HG03135 (cell line): Measurements from ENCODE around the gene MAN1C1.
A peak's percentile ranks its signal among the peaks of the same experiment; 100 is the strongest.

Experiments used
- ATAC-seq: cut with Tn5 transposase; IDR thresholded peaks from one replicate; pipeline ENCODE4 v1.9.1; 2021; ENCODE audit warnings: mild to moderate bottlenecking, moderate library complexity; ENCODE audit not compliant: unreplicated experiment

Gene MAN1C1

DNA sequence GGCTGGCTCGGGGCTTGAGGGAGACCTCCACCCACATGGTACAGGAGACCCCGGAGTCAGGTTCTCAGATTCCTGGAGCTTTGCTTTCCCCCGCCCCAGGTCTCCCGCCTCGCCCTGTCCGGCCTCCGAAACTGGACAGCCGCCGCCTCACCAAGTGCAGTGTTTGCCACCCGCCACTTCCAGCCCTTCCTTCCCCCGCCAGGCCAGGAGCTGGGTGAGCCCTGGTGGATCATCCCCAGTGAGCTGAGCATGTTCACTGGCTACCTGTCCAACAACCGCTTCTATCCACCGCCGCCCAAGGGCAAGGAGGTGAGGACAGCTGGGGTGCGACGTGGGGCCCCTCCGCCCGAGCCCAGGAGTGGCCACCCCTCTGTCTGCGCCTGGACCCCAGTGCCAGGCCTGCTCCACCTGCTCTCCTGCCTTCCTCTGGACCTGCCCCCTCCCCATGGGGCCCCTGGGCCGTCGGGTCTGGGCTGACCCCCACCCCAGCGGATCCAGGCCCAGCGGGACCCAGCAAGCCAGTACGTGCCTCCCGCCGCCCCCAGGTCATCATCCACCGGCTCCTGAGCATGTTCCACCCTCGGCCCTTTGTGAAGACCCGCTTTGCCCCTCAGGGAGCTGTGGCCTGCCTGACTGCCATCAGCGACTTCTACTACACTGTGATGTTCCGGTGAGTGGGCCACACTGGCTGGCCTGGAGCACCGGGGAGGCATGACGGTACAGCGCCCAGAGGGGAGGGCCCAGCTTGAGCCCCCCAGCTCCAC lies 192.1 kb downstream of the MAN1C1 start:
- no peak for ATAC-seq

DNA sequence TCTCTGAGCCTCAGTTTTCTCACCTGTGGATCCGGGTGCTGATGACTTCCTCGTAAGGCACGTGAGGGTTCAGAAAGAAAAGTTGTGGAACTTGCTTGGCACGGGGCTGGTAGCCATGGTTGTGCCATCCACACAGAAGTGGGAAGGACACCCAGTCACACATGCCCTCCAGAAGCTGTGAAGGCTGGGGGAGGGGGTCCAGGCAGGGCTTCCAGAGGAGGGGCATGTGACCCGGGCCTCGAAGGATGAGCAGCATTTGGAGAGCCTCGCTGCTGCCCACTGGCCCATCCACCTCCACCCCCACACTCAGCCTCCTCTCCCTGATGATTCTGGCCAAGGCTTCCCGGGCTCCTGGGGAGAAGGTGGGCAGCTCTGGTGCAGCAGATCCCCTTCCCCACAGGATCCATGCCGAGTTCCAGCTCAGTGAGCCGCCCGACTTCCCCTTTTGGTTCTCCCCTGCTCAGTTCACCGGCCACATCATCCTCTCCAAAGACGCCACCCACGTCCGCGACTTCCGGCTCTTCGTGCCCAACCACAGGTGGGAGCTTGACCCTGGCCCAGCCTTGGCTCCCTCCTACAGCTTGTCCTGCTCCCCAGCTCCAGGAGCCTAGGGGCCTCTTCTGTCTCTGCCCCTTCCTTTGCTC lies 192.8 kb downstream of the MAN1C1 start:
- no peak for ATAC-seq

DNA sequence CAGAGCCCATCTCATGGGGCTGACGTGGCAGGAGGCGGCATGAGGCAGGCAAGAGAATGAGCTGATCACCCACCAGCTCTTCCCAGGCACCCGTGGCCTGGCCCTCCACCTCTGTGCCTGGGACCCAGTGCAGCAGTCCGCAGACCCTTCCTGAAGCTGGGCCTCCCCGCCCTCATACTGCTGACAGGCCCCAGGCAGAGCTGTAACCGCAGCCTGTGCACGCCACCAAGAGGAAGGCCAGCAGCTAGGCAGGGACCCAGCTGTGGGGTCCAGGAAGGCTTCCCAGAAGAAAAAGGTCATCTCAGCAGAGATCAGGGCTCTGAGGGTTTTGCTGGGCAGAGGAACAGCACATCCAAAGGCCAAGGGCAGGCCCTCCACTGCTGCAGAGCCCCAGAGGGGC lies 193.3 kb downstream of the MAN1C1 start:
- ATAC-seq = no peak

DNA sequence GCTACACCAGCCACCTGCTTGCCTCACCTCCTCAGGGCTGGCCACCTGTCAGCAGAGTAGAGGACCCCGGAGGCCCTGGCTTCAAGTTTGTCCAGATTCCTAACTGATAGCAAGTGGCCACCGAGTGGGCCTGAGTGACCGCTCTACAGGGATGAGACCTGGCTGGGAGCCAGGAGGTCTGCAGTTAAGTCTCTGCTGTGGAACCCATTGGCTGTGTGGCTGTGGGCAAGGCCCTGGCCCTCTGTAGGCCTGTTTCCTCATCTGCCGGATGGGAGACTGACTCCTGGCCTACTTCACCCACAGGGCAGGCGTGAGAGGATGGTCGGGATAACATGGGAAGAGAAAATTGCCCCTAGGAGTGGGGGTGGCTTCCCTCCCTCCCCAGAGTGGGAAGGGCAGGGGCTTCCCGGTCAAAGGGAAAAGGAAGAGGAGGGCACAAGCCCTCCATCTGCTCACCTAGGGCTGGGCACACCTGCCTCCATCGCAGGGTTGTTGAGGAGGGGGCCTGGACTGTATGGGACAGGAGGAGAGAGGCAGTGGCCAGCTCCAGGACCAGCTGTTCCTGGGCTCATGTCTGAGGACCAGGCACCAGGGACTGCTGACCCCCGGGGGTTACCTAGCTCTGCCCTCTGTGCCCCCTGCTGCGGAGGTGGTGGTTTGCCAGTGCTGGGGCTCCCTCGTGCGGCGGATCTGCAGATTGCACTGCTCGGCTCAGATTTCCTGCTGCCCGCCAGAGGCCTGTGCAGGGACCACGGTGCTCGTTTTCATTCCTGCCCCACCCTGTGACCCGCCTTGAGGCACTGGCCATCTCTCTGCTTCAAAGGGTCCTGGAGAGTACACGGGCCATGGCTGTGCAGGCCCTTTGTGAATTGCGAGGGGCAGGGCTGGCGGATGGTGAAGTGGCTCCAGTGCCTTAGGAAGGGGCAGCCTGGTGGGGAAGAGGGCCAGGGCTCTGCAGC lies 194.0 kb downstream of the MAN1C1 start:
- no peak for ATAC-seq

DNA sequence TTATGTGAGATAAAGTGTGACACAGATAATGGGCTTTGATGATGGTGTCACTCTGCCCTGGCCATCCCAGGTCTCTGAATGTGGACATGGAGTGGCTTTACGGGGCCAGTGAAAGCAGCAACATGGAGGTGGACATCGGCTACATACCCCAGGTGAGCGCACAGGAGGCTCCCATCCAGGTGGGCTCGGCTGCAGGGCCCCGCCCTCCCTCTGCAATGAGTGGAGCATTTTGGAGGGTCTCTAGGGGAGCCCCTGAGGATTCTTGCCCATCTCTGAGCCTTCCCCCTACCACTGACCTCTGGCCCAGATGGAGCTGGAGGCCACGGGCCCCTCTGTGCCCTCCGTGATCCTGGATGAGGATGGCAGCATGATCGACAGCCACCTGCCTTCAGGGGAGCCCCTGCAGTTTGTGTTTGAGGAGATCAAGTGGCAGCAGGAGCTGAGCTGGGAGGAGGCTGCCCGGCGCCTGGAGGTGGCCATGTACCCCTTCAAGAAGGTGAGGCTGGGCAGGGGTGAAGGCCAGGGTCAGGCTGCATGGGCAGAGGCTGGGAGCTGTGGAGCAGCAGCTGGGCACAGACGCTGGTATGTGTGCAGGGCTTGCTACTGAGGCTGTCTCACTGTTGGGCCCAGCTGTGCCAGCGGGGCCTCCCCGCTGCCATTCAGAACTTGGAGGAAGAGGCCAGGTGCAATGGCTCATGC lies 194.9 kb downstream of the MAN1C1 start:
- no peak for ATAC-seq

DNA sequence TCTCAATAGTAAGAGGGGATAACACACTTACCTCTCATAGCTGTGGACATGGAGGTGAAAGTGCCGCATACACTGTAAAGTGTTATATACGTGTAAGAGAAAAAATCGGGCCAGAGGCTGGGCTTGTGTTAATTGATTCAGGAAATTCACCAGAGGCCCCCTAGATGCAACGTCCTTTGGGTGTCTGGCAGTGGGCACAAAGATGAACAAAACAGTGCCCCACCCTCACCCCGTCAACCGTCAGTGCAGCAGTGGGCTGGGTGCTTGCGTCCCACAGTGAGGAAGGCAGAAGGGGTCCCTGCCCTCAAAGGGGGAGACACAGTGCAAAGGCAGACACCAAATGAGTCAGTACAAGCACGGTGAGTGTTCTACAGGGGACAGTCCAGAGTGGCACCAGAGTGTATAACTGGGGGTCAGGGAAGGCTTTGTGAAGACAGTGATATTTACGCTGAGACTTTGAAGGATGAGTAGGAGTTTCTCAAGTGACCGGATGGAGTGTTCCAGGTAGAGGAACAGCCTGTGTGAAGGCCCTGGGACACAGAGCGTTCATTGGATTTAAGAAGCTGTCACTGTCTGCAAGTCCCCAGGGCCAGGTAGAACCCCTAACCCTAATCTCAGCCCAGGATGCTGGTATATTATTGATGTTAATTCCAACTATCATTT lies 196.6 kb downstream of the MAN1C1 start:
- no peak for ATAC-seq

DNA sequence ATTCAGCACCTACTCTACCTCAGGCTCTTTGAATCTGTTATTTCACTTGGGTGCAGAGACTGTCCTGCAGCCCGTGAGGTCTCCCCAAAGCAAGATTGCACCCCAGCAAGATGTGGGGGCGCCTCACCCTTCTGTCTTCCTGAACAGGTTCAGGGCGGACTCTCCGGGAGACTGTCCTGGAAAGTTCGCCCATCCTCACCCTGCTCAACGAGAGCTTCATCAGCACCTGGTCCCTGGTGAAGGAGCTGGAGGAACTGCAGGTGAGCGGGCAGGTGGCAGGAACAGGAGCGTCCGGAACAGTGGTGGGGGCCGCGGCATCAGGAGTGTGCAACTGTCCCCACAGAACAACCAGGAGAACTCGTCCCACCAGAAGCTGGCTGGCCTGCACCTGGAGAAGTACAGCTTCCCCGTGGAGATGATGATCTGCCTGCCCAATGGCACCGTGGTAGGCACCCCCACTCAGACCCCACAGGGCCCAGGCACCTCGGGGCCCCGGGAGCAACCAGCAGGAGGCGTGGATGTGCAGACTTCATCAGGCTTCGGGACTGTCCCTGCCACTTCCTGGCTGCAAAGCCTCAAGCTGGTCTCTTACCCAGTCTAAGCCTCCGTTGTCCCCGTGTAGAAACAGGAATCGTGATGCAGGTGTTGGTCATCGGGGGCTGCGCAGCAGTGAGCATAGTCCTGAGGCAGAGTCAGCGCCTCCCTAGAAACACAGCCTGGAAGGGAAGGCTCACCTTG lies 197.3 kb downstream of the MAN1C1 start:
- no peak for ATAC-seq

DNA sequence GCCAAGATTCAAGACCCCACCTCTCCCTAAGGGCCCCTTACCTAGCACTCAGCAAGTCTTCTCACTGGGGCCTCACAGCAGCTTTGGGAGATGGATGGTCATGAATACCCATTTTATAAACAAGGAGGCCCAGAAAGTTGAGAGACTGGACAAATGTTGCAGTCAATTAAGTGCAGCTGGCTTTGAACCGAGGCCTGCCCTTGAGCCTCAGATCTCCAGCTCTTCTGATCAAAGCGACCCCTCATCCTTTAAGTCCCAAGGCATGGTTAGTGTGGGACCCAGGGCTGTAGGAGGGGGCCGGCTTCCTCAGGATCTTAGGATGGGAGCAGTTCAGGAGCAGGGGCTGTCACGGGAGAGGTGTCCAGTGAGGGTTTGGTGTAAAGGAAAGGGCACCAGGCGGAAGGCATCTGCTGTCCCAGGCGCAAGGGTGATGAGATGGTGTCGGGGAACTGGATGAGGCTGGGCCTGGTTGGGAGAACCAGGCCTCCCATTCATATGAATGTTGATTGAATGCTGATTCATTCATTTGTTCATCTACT lies 198.0 kb downstream of the MAN1C1 start:
- ATAC-seq = no peak

DNA sequence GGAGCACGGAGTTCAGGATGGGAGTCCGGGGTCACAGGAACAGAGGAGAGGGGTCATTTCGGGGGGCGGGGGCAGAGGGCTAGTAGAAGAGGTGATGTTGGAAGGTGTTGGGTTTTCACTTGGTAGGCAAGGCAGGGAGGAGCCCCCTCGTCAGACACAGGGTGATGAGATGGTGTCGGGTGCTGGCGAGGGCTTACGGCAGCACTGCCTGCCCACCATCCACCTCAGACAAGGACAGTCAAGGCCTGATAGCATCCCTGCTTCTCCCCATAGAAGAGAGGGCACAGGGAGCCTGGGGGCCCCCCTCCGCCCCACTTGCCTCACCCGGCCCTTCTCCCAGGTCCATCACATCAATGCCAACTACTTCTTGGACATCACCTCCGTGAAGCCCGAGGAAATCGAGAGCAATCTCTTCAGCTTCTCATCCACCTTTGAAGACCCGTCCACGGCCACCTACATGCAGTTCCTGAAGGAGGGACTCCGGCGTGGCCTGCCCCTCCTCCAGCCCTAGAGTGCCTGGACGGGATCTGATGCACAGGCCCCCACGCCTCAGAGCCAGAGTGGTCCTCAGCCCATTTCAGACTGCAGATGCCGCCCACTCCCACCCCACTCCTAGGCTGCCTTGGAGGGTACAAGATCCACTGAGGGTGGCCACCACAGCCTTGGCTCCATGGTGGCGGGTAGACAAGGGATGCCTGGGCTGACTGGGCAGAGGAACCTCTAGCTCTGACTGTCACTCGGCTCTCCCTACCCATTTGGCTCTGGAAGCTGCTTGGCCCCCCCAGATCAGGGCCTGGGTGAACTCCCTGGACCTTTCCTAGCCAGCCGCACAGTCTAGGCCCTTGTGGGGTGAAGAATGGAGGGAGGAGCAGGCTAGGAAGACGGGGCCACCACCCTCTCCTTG lies 198.9 kb downstream of the MAN1C1 start:
- ATAC-seq = no peak

DNA sequence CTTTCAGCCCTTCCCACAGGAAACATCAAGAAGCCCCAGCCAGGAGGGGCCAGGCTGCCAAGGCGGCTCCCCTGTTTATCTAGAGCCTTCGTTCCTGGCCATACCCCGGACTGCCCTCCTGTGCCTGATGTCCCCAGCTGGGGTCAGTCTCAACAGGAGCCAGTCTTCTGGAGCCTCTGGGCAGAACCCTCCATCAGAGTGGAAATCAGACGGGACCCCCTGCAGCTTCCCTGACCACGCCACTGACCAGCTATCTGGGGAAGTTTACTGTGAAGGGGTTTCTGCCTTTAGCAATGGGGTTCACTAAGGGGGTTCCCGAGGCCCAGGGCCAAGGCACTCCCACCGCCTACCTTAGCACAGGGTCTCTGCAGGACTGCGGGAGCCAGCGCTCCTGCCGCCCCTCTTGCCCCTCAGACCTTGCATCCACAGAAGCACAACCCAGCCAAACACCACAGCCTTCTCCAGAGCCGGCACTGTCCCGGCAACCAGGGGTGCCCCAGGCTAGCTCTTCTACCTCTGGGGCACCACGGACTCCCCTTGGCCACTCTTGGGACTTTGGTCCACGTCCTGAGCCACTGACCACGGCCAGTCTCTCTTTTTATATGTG lies 199.6 kb downstream of the MAN1C1 start:
- ATAC-seq = no peak

DNA sequence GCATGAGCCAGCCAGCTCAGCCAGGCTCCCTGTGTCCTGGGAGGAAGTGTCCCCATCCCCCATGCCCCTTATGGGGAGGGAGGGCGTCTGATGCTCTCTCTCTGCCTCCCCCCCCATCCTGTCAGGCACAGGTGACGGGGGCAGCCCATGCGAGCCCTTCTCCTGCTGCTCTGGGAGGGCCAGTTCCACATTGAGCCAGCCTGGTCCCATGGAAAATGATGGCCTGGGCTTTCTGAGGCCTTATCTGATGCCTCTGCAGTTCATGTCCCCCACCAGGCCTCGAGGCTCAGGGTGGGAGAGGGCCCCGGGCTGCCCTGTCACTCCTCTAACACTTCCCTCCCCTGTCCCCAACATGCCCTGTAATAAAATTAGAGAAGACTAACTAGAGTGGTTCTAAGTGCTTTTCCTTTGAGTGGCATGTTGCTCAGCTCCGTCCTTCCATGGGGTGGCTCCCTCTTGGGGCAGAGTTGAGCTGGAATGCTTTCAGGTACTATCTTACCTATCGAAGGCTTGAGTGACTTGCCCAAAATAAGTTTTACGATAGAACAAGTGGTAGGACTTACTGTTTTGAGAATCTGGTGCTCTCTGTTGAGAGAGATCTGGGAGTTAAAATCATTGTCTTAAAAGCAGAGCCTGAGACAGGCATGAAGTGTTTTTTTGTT lies 201.4 kb downstream of the MAN1C1 start:
- no peak for ATAC-seq

DNA sequence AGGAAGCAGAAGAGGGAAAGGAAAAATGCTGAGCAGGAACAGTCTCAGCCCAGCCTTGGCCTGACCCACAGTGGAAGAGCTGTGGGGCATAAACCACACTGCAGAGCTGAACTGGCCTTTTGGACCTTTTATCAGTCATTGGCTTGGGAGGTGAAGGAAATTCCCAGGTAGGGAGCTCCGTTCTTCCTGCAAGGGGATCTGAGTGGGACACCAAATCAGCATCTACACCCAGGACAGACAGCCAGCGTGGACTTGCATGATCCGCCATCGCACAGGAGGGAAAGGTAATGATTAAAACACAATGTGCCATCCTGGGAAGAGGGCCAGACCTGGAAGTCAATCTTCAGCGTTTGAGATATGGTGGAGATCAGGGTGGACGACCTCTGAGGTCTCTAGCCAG lies 202.0 kb downstream of the MAN1C1 start:
- ATAC-seq = no peak

DNA sequence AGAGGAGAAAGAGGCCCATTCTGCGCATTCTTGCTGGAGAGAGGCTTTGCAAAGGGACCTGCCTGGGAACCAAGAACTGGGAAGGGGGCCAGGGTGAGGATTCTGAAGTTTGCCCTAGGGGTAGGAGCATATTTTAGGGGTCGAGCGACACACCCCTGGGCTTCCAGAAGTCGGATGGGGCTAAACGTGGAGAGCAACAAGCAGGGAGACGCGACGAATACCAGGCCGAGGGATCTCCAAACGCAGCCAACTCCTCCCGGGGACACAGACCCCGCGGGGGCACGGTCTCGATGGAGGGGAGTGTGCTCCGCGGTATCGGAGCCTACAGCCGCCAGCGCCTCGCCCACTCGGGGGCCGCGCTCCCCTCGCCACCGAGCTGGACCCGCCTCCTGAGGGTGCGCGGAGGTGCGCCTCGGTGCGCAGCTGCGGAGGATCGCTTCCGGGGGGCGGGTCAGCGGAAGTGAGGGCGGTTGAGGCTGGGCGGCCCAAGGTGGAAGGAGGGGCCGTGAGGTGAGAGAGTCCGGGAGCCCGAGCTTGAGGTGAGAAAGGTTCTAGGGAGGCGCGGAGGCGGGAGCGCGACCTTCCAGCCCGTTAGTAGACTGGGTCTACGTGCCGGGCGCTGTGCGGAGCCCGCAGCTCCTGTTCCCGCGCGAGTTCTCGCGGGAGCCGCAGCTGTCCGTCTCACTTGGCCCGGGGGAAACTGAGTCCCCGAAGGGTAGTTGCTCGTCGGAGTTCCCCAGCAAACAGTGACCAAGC lies 203.1 kb downstream of the MAN1C1 start, which contains the start of gene MTFR1L:
TSS of gene MTFR1L (plus strand) at position 464 of the 756 bp plus-strand sequence. CDS start 3,151 bp downstream, outside the sequence.
- ATAC-seq = peak; percentile 75

DNA sequence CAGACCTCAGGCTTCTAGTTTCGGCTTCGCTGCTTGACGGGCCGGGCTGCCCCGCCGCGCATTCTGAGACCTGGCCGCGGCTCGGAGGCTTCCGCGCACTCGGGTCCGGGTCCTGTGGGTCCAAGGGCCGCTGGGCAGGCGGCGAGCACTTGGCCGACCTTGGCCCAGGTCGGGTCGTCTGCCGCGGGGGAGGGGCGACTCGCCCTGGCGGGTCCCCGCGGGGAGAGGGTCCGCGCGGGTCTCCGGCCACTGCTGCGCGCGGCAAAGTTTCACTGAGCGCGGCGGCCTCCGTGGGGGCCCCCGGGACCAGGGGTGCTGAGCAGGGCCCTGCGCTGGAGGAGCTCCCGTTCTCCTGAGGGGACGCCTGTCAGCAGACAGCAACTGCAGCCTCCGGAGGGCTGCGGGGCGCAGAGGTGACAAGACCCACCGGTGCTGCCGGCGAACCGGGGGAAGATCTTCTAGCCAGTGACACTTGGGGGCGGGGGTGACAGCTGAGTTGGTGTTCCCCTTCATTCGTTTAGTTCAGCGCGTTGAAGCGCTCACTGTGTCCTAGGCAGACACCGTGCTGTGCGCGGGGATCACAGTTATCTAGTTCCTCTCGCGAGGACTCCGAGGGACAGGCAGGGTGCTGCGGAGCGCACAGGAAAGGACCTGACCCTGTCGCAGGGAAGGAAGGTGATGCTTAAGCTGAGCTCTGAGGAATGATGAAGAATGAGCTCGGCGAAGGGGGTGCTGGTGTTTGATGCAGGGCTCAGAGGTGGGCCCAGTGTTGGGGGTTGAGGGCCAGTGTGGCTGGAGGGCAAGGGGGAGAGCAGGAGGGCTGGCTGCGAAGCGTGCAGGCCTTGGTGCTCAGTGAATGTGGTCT lies 203.9 kb downstream of the MAN1C1 start:
- ATAC-seq = peak; percentile 48

DNA sequence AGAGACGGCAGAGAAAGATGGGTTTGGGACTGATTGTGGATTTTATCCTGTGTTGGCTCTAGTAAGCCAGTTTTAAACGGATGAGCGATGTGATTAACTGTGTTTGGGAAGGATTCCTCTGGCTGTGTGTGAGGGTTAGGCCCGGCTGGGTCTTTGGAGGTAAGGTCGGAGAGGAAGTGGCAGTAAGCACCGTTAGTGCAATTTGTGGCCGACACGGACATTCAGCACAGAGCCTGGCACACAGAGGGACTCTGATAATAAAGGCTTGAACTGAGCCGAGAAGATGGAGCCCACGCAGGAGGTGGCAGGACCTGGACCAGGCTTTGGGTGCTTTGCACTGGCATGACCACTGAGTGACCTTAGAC lies 204.5 kb downstream of the MAN1C1 start:
- no peak for ATAC-seq

DNA sequence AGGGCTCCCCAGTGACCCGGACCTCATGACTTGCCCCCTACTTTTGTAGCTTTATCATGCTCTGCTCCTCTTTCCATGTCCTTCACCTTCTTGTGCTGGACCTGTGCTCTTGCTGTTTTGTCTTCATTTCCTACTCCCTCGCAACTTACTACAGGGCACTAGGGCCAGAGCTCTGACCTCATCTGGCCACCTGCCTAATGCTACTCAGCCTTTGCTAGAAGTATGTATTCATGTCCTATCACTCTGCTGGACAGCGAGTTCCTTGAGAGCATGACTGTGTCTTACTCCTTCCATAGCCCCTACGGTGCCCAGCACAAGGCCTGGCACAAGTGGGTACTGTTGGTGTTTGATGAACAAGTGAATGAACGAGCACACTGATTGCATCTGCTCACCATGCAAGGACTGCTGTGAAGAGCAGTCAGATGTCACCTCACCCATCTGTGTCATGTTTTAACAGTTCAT lies 205.1 kb downstream of the MAN1C1 start:
- no peak for ATAC-seq
